ENCODE measurements around the gene CDC42BPA. TPM values are rescaled to one million over a fixed set of nuclear protein-coding genes. Genes with fewer than 3 reads are reported as not detected.

The CDC42BPA gene
- total and polyA plus RNA-seq, 2 of the 8 experiments (the other 6 are each of a cell fraction or from before 2014, with no cell fraction given): 7.1 to 28.5 TPM

- no peak overlapping the region for H3K14ac ChIP-seq (ENCODE audit: insufficient read length)
- no peak overlapping the region for H3K18ac ChIP-seq (ENCODE audit: extremely low read depth, low read length)
- no peak overlapping the region for H2BK15ac ChIP-seq (ENCODE audit: low read length)
- no peak overlapping the region for H2BK5ac ChIP-seq (ENCODE audit: low read depth, low read length)
- no peak for FAIRE-seq
- H3K9ac ChIP-seq (replicated peaks in 1 of 4; ENCODE audit: extremely low read depth in 1 of 4, low read depth in 3 of 4, low read length in 3 of 4): no peak overlapping the region
- H4K20me1 ChIP-seq (replicated peaks in 1 of 2; ENCODE audit: control insufficient read depth in 1 of 2, insufficient read depth in 2 of 2, low read length in 2 of 2): no peaks in the 10 kb centered on the region
- H3K4ac ChIP-seq (replicated peaks; ENCODE audit: insufficient read length, low read depth, low read length): no peak overlapping the region
- H2BK120ac ChIP-seq (replicated peaks; ENCODE audit: low read depth, low read length): no peak overlapping the region
- no peak overlapping the region for H3K27ac ChIP-seq (ENCODE audit: low read depth, low read length)
- no peak for DNase-seq (ENCODE audit: low read depth in 1 of 2, low spot score in 2 of 2)
- no peaks in the 10 kb centered on the region for H3K36me3 ChIP-seq (ENCODE audit: control insufficient read depth in 2 of 4, insufficient read depth in 4 of 4, low read length in 3 of 4)
- H3K79me2 ChIP-seq (ENCODE audit: control insufficient read depth in 1 of 2, insufficient read depth in 2 of 2, low read length in 2 of 2): no peaks in the 10 kb centered on the region
- H4K5ac ChIP-seq (ENCODE audit: insufficient read length, low read depth, low read length): no peak overlapping the region
- no peak overlapping the region for H3K56ac ChIP-seq (replicated peaks; ENCODE audit: insufficient read length, low read depth, low read length)
- H3K79me1 ChIP-seq (ENCODE audit: low read depth, low read length): no peaks in the 10 kb centered on the region
- TF ChIP-seq MAX (IDR thresholded peaks at IDR 0.05) (no peak), CHD1 (IDR thresholded peaks at IDR 0.05; ENCODE audit: low read depth, low read length) (no peak), ASH2L (IDR thresholded peaks at IDR 0.05; ENCODE audit: low read length) (no peak), SAP30 (IDR thresholded peaks at IDR 0.05; ENCODE audit: insufficient read depth, insufficient replicate concordance, low read length) (no peak), HDAC2 (IDR thresholded peaks at IDR 0.05; ENCODE audit: borderline replicate concordance in 1 of 2, low read depth in 2 of 2, low read length in 2 of 2) (no peak), JUND (IDR thresholded peaks at IDR 0.05; ENCODE audit: low read length) (no peak), EZH2 (IDR thresholded peaks at IDR 0.05; ENCODE audit: low read depth, low read length, severe bottlenecking) (no peak), SIX5 (IDR thresholded peaks at IDR 0.05; ENCODE audit: low read depth, low read length) (no peak), POLR2AphosphoS5 (IDR thresholded peaks at IDR 0.05; ENCODE audit: low read depth, low read length) (no peak), SUZ12 (IDR thresholded peaks at IDR 0.05; ENCODE audit: low read length) (no peak), POLR2A (IDR thresholded peaks at IDR 0.05; ENCODE audit: control extremely low read depth in 1 of 2, low read depth in 2 of 2, low read length in 2 of 2) (no peak)
- H3K4me3 ChIP-seq (ENCODE audit: extremely low read depth in 1 of 4, insufficient read depth in 2 of 4, low read depth in 3 of 4, low read length in 4 of 4): no peak overlapping the region
- H3K4me2 ChIP-seq (ENCODE audit: insufficient read depth in 1 of 2, low read depth in 2 of 2, low read length in 2 of 2): no peak overlapping the region
- H3K4me1 ChIP-seq (replicated peaks in 1 of 4; ENCODE audit: control insufficient read depth in 3 of 4, insufficient read depth in 4 of 4, low read length in 3 of 4): peaks cover 0 to 5% (median 2%) of the 10 kb centered on the region in 4 experiments; a peak in 3 of 7 replicates
- no peaks in the 10 kb centered on the region for H3K27me3 ChIP-seq (replicated peaks in 1 of 4; ENCODE audit: control insufficient read depth in 3 of 4, extremely low read depth in 1 of 4, insufficient read depth in 3 of 4, low read length in 3 of 4)
- 89% methylated on average over 8 of the region's 8 CpGs; no CpG with 5 or more reads in 1 of the 2 experiments for WGBS, 2 experiments (ENCODE audit: extremely low coverage in 1 of 2, insufficient coverage in 1 of 2, insufficient read length in 1 of 2, insufficient replicate concordance in 2 of 2, low coverage in 1 of 2, low lambda C conversion rate in 2 of 2, missing lambda C conversion rate in 1 of 2)
- ChIA-PET POLR2A (ENCODE audit: partially characterized antibody) (interaction anchor here (0.7 to 2.0 kb wide), 5 partner anchors 9 to 117 kb away, joined by 3 to 5 read pairs (median 3); partner anchors contain the start of gene CDC42BPA), CTCF (ENCODE audit: partially characterized antibody) (interaction anchor here (0.6 to 0.9 kb wide), 2 partner anchors 25 to 118 kb away, joined by 3 read pairs; no protein-coding TSS in a partner anchor)
- no peak overlapping the region for H4K91ac ChIP-seq (replicated peaks; ENCODE audit: insufficient read length, low read length)
- no peak overlapping the region for H3K23ac ChIP-seq (ENCODE audit: insufficient read length)
- peak overlapping the region; percentile 56; the same call in 1 of the 2 replicates for H2AFZ ChIP-seq (ENCODE audit: low read length)
- no peak overlapping the region for H2BK20ac ChIP-seq (ENCODE audit: low read length)
- H2AK5ac ChIP-seq (ENCODE audit: low read depth, low read length): no peak overlapping the region
- H3K23me2 ChIP-seq (ENCODE audit: low read depth, low read length): no peaks in the 10 kb centered on the region; the same call in 1 of the 2 replicates
- no peak overlapping the region for H4K8ac ChIP-seq (ENCODE audit: extremely low read depth, insufficient read depth, low read length)
- peaks cover 4 to 9% of the 10 kb centered on the region in 2 experiments; a peak in 2 of 4 replicates for H3K9me3 ChIP-seq (ENCODE audit: insufficient read depth in 2 of 2, low read depth in 1 of 2, low read length in 1 of 2)
- H2BK12ac ChIP-seq (ENCODE audit: low read depth, low read length): no peak overlapping the region; the same call in 1 of the 2 replicates
These were observed 12.2 kb upstream of the CDC42BPA start for GRCh38 chr1:227330279-227331076.

Data from H1 (cell line).